Measurements from ENCODE around the gene NECTIN3.

- TF ChIP-seq, protein P1, sequence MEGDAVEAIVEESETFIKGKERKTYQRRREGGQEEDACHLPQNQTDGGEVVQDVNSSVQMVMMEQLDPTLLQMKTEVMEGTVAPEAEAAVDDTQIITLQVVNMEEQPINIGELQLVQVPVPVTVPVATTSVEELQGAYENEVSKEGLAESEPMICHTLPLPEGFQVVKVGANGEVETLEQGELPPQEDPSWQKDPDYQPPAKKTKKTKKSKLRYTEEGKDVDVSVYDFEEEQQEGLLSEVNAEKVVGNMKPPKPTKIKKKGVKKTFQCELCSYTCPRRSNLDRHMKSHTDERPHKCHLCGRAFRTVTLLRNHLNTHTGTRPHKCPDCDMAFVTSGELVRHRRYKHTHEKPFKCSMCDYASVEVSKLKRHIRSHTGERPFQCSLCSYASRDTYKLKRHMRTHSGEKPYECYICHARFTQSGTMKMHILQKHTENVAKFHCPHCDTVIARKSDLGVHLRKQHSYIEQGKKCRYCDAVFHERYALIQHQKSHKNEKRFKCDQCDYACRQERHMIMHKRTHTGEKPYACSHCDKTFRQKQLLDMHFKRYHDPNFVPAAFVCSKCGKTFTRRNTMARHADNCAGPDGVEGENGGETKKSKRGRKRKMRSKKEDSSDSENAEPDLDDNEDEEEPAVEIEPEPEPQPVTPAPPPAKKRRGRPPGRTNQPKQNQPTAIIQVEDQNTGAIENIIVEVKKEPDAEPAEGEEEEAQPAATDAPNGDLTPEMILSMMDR (IDR thresholded peaks at IDR 0.05): no peak
- TF ChIP-seq POLR2A (IDR thresholded peaks at IDR 0.05): no peak
These were observed 30.7 kb upstream of the NECTIN3 start for GRCh38 chr3:111040959-111041358.

Measured in sigmoid colon (tissue), 3 donors.